ENCODE data around the gene ALOX5. TPM values are rescaled to one million over a fixed set of nuclear protein-coding genes. Genes with fewer than 3 reads are reported as not detected.

Gene ALOX5
- total RNA-seq, 4 donors from 2014 or later, result 40.6 to 153 (median 78.0) TPM

GRCh38 chr10:45491061-45491460, 117.0 kb downstream of the ALOX5 start:
- no peak for TF ChIP-seq CTCF (IDR thresholded peaks at IDR 0.05)
- ATAC-seq (ENCODE audit: low FRiP score) (no peak), DNase-seq (ENCODE audit: low spot score) (no peak)

Other genes with a start within 250 kb of the ALOX5 start
- not detected for gene OR13A1, start 58.6 kb upstream of the ALOX5 start, total RNA-seq